GM18511 (cell line): ENCODE measurements around the gene ZNF318.

Source experiments
- ATAC-seq: cut with Tn5 transposase; IDR thresholded peaks from one replicate; pipeline ENCODE4 v1.9.1; 2021; ENCODE audit warnings: mild to moderate bottlenecking, moderate library complexity; ENCODE audit not compliant: unreplicated experiment

The ZNF318 gene

DNA sequence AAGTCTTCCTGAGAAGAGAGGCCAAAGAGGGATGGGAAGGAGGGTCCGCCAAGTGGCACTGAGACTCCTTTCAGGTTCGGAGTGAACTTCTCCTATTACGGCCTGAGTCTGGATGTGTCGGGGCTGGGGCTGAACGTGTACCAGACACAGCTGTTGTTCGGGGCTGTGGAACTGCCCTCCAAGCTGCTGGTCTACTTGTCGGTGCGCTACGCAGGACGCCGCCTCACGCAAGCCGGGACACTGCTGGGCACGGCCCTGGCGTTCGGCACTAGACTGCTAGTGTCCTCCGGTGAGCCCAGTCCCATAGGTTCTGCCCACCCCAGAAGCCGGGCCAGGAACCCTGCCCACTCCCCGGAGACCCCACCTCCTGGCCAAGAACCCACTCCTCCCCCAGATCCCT, 67.3 kb downstream of the ZNF318 start:
- no peak for ATAC-seq

DNA sequence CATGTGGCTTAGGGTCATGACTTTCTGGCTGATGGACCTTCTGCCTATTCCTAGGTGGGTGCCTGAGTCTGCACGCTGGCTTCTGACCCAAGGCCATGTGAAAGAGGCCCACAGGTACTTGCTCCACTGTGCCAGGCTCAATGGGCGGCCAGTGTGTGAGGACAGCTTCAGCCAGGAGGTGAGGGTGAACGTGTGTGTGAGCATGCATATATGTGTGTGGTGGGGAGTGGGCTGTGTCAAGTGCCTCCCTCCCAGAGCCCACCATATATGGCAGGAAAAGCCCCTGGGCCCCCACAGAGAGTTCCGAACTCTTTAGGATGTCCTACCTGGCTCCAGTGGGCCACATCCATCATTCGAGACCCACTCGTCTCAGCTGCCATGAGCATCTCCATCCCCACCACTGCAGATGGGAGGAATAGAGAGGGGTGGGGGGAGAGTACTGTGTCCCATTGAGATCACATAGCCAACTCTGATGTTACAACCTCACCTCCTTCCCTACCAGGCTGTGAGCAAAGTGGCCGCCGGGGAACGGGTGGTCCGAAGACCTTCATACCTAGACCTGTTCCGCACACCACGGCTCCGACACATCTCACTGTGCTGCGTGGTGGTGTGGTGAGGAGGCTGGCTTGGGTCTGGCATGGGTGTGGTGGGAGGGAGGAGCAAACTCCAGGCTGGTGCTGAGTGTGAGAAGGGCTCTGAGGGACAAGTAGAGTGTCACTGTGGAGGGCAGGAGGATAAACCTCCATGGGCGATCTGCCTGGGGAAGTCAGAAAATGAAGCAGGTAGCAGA, 68.2 kb downstream of the ZNF318 start:
- no peak for ATAC-seq

DNA sequence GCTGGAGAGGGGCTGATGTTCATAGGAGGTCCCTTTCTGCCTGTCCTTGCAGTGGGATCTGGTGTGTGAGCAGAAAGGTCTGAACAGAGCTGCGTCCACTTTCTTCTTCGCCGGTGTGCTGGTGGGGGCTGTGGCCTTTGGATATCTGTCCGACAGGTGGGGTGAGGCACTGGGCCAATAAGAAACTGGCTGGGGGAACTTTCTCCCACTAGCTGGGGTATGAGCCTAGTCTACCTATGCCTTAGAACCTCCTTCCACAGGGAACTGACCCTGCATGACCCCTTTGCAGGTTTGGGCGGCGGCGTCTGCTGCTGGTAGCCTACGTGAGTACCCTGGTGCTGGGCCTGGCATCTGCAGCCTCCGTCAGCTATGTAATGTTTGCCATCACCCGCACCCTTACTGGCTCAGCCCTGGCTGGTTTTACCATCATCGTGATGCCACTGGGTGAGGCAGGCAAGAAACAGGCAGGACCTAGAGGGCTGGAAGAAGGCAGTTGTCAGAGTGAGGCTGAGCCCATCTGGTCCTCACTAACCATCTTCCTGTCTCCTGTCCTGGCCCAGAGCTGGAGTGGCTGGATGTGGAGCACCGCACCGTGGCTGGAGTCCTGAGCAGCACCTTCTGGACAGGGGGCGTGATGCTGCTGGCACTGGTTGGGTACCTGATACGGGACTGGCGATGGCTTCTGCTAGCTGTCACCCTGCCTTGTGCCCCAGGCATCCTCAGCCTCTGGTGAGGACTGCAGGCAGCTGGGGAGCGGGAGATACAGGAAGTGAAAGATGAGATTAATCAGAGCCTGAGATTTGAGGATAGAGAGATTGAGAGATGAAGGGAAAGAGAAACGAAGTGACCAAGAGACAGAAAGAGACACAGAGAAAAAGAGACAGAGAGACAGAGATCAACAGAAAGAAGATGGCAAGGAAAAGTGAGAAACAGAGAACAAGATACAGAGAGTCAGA, 69.8 kb downstream of the ZNF318 start:
- no peak for ATAC-seq

DNA sequence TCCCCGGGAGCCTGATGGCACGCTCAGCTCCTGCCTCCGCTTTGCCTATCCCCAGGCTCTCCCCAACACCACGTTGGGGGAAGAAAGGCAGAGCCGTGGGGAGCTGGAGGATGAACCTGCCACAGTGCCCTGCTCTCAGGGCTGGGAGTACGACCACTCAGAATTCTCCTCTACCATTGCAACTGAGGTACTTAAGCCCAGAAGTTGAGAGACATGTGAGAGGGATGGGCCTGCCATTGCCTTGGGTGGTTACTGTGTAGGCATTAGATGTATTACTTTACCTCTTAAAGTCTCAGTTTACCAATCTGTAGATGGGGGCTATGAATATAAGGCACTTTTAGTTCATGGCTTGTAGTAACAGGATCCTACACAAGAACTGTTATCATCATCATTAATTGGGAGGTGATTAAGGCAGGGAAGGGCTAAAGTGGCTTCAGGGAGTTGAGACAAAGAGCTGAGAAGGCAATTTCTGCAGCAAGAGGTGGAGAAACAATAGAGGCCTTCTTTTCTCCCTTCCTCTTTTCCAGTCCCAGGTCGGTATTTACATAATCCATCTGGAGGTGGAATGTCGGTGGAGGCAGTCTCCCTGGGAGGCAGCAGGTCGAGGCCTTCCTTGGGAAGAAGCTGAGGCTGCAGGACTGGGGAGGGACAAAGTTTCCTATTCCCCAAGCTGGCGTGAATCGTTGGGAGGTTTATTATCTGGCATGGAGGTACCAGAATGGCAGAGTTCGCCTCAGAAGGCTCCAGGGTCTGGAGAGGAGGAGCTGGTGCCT, 70.7 kb downstream of the ZNF318 start:
- no peak for ATAC-seq

DNA sequence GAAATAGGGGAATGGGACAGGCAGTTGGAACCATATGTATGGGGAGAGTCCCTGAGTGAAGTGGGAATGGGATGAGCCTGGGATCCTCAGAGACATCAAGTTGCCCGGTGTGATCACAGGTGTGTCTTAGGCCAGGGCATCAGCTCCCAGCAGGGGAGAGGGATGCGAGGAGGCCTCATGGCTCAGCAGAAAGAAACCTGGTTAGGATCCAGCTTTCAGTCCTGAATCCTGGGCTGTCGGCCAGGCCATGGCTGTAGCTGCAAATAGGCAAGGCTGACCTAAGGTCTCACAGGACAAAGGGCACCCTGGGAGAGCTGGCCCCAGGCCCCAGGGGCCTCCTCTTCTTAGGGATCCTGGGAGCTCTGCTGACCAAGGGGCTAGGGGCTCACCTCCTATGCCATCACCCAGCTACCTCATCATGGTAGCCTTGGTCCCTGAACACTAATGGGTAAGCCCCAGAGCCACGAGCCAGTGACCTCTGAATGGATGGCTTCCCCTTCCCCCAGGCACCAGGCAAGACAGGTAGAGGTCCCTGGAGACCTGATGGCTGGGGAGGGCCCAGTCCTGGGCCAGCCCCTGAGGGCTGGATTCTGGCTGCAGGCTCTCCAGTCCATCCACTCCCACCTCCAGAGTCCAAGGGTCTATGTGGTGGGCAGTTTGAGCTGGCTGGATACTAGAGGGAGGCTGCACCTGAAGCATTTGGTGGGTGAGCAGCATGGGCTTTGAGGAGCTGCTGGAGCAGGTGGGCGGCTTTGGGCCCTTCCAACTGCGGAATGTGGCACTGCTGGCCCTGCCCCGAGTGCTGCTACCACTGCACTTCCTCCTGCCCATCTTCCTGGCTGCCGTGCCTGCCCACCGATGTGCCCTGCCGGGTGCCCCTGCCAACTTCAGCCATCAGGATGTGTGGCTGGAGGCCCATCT, 71.5 kb downstream of the ZNF318 start, which contains the start of gene SLC22A7:
Gene SLC22A7, plus strand, starts transcription at position 617 of the 921 bp plus-strand sequence. Its CDS starts 99 bp downstream, at position 716.
- no peak for ATAC-seq

DNA sequence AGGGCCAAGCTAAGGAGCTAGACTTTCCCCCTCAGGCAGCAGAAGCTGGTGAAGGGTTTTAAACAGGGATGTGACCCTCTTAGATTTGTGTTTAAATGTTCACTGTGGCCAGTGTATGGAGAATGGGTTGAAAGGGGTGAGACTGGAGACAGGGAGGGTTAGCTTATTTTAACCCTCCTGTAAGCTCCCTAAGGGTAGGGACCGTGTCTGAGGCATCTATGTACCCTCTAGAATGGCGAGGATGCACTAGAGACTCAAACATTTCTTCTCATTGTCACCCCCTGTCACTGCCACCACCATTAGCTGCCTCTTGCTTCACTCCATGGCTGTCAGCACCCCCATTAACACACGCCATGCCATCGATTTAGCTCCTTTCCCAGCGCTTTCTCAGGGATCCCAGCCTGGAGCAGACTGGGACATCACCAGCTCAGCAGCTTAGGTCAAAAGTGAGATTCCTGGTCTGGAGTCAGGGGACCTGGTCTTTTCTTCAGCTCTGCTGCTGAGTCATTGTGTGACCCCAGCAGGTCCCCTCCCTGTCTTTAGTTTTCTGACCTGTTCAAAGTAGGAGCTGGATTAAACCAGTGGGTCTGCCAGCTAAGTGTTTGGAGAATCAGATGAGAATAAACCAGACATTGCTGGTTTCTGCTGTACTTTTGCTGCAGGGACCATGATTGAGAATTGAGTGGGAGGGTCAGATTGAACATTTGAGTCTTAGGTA, 72.5 kb downstream of the ZNF318 start:
- ATAC-seq, result no peak

DNA sequence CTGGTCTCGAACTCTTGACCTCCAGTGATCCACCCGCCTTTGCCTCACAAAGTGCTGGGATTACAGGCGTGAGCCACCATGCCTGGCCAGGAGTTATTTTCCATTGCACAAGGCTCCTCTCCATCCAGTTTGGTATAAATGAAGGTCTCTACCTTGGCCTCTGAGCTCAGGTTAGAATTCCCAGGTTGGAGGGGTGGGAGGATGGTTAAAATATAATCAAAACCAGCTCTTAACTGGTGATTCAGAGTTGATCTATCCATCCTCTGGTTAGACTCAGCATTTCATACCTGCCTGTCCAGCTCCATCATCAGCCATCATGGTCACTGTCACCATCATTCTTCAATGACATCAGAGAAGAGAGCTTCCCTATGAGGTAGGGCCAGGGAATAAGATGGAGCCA, 74.0 kb downstream of the ZNF318 start:
- ATAC-seq, result no peak

DNA sequence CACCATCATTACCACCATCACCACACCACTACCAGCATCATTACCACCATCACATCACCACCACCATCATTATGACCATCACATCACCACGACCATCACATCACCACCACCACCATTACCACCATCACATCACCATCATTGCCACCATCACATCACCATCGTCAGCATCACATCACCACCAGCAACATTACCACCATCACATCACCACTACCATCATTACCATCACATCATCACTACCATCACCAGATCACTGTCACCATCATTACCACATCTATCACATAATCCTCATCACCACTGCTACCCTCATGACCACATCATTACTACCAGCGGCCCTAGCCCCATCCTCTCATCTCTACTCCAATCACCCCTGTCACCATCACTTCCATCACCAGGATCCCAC, 74.9 kb downstream of the ZNF318 start:
- no peak for ATAC-seq

DNA sequence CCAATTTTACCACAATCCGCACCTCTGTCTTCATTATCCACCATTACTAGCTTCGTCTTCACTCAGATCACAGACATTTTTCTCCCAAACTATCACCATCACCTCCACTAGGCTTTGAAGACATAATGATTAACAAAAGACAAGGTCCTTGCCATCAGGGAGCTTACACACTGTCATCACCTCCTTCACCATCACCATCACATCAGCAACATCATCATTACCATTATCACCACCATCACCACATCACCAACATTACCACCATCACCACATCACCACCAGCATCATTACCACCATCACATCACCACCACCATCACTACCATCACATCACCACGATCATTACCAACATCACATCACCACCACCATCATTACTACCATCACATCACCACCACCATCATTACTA, 75.7 kb downstream of the ZNF318 start:
- no peak for ATAC-seq

DNA sequence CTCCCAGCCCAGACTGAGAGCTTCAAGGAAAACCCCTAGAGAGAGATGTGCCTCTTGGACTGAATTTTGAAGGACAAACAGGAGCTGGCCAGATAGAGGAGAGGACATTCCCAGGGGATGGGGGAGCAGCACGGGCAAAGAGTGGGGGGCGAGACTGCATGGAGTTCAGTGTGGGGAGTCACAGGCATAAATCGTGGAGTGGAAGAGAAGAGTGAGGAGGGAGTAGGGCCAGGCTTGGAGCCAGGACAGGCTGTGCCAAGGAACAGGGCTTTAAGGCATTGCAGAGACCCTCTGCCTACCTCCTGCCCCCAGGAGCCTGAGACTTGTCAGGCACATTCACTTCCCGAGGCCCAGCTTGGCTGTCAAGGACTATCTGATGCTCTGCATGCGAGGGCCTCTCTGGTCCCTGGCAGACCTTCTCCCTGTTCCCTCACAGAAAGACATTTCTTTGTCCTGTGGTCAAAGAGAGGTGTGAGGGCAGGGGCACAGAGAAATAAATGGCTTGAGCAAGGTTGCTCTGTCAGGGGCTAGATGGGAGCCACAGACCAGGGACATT, 76.6 kb downstream of the ZNF318 start:
- no peak for ATAC-seq

DNA sequence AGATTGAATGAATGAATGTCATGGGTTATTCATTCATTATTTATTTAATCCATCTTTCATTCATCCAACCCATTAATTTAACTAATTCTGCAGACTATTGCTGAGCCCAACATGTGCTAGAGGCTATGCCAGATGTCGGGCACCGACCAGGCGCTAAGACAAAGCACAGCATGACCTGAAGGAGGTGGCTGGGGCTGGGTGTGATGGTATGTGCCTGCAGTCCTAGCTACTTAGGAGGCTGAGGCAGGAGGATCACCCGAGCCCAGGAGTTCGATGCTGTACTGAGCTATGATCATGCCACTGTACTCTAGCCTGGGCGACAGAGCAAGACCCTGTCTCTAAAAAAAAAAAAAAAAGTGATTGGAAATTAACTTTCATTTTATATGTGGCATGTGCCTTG, 77.1 kb downstream of the ZNF318 start:
- ATAC-seq, result no peak

DNA sequence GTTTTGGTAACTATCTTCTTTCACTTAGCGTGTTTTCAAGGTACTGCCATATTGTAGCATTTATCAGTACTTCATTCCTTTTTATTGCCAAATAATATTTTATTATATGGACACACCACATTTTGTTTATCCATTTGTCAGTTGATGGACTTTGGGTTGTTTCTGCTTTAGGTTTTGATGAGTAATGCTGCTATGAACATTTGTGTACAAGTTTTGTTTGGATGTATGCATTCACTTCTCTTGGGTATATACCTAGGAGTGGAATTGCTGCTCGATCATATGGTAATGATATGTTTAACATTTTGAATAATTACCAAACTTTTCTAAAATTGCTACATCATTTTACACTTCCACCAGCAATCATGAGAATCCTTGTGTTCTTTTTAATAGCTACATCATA, 77.7 kb downstream of the ZNF318 start:
- ATAC-seq, result no peak

DNA sequence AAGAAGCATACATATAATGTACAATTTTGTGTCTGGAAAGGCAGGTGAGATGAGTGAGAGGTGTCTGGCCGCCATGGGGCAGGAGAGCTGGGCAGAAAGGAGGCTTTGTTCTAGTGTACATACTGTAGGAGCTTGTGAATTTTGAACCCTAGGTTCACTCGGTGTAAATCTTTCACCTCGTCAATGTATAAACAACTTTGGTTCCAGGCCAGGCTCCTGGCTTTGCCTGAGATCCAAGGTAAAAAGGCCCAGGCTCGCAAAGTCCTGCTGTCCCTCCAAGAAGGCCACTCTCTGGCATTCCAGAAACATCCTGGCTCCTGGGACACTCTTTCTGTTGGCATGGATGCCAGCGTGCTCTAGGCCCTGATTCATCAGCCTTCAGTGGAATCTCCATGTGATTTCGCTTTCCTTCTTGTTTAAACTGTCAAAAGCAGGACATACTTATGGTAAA, 78.5 kb downstream of the ZNF318 start:
- ATAC-seq, result no peak

DNA sequence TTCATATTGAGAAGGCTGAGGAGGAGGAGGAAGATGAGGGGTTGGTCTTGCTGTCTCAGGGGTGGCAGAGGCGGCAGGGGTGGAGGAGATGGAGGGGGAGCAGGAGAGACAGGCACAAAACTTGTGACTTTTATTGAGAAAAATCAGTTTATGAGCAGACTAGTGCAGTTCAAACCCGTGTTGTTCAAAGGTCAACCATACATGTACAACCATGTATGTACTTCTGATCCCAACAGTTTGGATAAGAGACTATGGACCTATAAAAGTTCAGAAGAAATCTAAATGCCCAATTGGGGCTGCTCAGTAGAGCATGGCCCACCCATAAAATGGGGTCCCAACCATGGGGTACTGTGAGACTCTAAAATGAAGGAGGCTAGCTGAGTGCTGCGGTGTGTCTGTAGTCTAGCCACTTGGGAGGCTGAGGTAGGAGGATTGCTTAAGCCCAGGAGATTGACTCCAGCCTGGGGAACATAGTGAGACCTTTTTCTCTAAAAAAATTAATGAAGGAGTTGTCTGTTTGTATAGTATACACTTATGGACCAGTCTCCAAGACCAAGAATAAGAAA, 79.0 kb downstream of the ZNF318 start:
- no peak for ATAC-seq

DNA sequence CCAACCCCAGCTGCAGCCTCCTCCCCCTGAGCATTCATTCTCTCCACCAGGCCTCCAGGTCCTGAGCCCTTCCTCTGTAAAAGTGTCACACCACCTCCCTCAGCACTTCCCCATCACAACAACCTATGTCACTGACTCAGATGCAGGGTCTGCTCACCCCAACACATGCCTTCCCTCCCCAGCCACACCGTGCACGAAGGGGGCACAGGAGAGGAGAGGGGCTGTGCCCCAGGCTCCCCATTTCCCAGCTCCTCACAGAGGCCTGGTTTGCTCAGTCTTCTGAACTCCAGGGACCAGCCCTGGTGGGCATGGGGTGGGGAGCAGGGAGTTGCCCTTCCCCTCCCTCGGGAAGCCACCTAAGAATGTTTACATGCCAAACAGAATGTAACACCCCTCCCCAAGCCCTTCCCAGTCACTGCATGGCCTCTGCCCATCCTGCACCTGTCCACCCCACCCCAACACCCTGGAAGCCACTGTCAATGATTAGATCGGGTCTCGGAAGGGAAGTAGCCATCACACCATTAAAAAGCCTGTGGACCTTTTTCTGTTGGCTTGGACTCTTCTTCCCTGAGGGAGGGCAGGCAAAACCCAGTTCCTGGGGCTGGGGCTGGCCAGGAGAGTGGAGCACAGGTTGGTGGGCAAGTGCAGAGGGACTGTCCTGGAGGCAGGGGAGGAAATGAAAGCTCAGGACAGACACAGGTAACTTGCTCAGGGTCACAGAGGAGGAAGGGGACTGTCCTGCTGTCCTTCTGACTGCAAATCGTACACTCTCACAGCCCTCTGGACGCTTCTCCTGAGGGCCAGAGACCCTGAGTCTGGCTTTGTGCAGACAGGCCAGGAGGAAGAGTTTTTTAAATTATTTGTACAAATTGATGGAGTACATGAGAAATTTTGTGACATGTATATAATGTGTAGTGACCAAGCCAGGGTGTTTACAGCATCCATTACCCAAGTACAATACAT, 81.4 kb downstream of the ZNF318 start:
- ATAC-seq, result no peak

DNA sequence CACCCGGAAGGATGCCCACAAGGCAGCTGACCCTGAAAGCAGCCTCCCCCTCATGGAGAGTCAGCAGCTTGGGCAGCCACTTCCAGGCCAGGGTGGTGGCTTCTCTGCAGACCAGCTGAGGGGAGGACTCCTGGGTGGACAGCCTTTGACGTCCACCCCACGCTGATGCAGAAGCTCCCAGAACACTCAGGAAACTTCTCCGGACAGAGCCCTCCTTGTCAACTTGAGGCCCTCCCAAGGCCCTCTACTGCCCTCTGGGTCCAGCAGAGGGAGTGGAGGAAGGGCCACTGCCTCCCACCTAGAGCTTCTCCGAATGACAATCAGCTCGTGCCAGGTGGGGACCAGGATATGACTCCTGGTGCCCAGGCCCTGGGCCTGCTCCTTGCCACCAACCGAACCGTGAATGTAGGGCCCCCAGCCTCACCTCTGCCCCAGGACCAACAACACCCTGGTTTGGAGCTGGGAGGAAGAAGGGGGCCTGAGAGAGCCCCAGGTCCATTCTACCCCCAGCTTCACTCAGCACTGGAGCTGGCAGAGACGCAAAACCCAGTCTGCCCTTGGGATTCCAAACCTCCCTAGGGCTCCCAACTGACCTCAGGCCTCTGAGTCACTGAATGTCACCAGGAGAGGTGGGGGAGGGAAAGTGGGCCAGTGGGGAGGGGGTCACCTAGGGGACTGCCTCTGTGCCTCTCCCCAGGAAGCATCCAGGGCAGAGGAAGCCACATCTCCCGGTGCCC, 82.3 kb downstream of the ZNF318 start:
- ATAC-seq, result no peak

DNA sequence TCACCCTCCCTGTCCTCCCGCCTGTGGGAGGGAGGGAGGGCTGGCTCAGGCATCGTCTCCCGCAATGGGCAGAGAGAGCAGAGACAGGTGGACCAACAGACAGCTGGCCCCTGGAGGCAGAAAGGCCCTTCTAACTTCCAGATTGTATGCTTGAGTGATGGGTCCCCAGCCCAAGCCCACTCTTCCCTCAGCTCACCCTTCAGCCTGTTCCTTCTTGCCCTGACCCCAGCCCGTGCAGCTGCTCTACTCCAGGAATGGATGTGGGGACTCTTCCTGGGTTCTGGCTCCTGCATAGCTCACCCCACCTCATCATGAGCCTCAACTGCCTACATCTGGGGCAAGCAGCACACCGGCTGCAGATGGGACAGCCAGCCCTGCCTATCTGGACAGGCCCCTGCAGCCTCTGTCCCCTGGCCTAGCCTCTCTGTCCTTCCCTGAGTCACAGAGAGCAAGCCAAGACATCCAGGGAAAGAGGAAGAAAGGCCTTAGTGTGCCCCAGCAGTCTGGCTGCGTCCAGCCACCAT, 82.9 kb downstream of the ZNF318 start:
- ATAC-seq, result no peak
